GM19372 (cell line): ENCODE data around the gene C2CD2.

Source experiments
- ATAC-seq: cut with Tn5 transposase; IDR thresholded peaks from one replicate; pipeline ENCODE4 v1.9.1; 2021; ENCODE audit warnings: mild to moderate bottlenecking, low read depth, moderate library complexity; ENCODE audit not compliant: unreplicated experiment

The C2CD2 gene

GRCh38 chr21:41916888-41917433 is 36.9 kb downstream of the C2CD2 start:
- ATAC-seq, result no peak

GRCh38 chr21:41914965-41915364 is 38.9 kb downstream of the C2CD2 start:
- no peak for ATAC-seq

GRCh38 chr21:41914358-41914757 is 39.5 kb downstream of the C2CD2 start:
- ATAC-seq, result no peak

GRCh38 chr21:41913230-41913629 is 40.6 kb downstream of the C2CD2 start:
- ATAC-seq, result no peak

- no peak for ATAC-seq
Observed at GRCh38 chr21:41908829-41909228, 45.0 kb downstream of the C2CD2 start.

- no peak for ATAC-seq
Observed at GRCh38 chr21:41907496-41908258, 46.1 kb downstream of the C2CD2 start.

GRCh38 chr21:41906770-41907169 is 47.0 kb downstream of the C2CD2 start:
- ATAC-seq, result no peak

GRCh38 chr21:41903559-41904351 is 50.1 kb downstream of the C2CD2 start:
- no peak for ATAC-seq

- no peak for ATAC-seq
Observed at GRCh38 chr21:41902946-41903345, 50.9 kb downstream of the C2CD2 start.

- no peak for ATAC-seq
Observed at GRCh38 chr21:41901782-41902181, 52.0 kb downstream of the C2CD2 start.

- no peak for ATAC-seq
Observed at GRCh38 chr21:41901099-41901498, 52.7 kb downstream of the C2CD2 start.

- ATAC-seq, result no peak
Observed at GRCh38 chr21:41900401-41900800, 53.4 kb downstream of the C2CD2 start.

- no peak for ATAC-seq
Observed at GRCh38 chr21:41899426-41900202, 54.2 kb downstream of the C2CD2 start.

- ATAC-seq, result no peak
Observed at GRCh38 chr21:41898998-41899397, 54.8 kb downstream of the C2CD2 start.

GRCh38 chr21:41897700-41898099 is 56.1 kb downstream of the C2CD2 start:
- no peak for ATAC-seq

GRCh38 chr21:41897047-41897669 is 56.7 kb downstream of the C2CD2 start:
- ATAC-seq, result no peak

- ATAC-seq, result no peak
Observed at GRCh38 chr21:41895643-41896493, 58.0 kb downstream of the C2CD2 start.

- ATAC-seq, result no peak
Observed at GRCh38 chr21:41894922-41895557, 58.8 kb downstream of the C2CD2 start.

GRCh38 chr21:41894511-41894910 is 59.3 kb downstream of the C2CD2 start:
- no peak for ATAC-seq
